H1 (cell line): ENCODE measurements around the gene ATP11A. TPM values are rescaled to one million over a fixed set of nuclear protein-coding genes. Genes with fewer than 3 reads are reported as not detected.

Experiments
- CTCF ChIA-PET: fragments of 300-600 bp; sonication (Branson Sonifier 250); formaldehyde crosslinking; loops from one replicate; lab custom pipeline; 2021; ENCODE audit not compliant: partially characterized antibody; lab: Charles Lee
- POLR2A ChIA-PET: fragments of 300-600 bp; sonication (Branson Sonifier 250); formaldehyde crosslinking; loops from one replicate; lab custom pipeline; 2021; ENCODE audit warnings: inconsistent platforms; ENCODE audit not compliant: partially characterized antibody; lab: Charles Lee
- DNase-seq, 2 experiments: peaks; one replicate each; pipeline versions ENCODE4 v3.0.0 to v3.0.0-alpha.2; 2010 to 2022; ENCODE audit warnings: low spot score in 2 of 2, low read depth in 1 of 2, mixed read lengths in 1 of 2
- FAIRE-seq: peaks from 2 replicates; lab custom pipeline; 2011; peaks lifted over from hg19 to GRCh38; lab: Jason Lieb, UNC
- H2AFZ ChIP-seq: 2 replicates; pipeline ENCODE4 v1.8.1; 2012; ENCODE audit warnings: low read length, inconsistent platforms
- H2AK5ac ChIP-seq: 2 replicates; pipeline ENCODE4 v1.6.1; 2013; ENCODE audit warnings: low read depth, low read length
- H2BK120ac ChIP-seq: replicated peaks from 2 replicates; pipeline ENCODE3; 2013; ENCODE audit warnings: low read depth, low read length, inconsistent platforms
- H2BK12ac ChIP-seq: 2 replicates; pipeline ENCODE4 v1.6.1; 2013; ENCODE audit warnings: low read depth, low read length
- H2BK15ac ChIP-seq: 2 replicates; pipeline ENCODE4 v1.6.1; 2013; ENCODE audit warnings: low read length
- H2BK20ac ChIP-seq: 2 replicates; pipeline ENCODE4 v1.6.1; 2013; ENCODE audit warnings: low read length
- H2BK5ac ChIP-seq: 2 replicates; pipeline ENCODE4 v1.6.1; 2013; ENCODE audit warnings: low read depth, low read length
- H3K14ac ChIP-seq: 2 replicates; pipeline ENCODE4 v1.6.1; 2013; ENCODE audit warnings: inconsistent platforms; ENCODE audit not compliant: insufficient read length
- H3K18ac ChIP-seq: 2 replicates; pipeline ENCODE4 v1.6.1; 2013; ENCODE audit warnings: low read length; ENCODE audit errors: extremely low read depth
- H3K23ac ChIP-seq: 2 replicates; pipeline ENCODE4 v1.6.1; 2013; ENCODE audit warnings: inconsistent platforms; ENCODE audit not compliant: insufficient read length
- H3K23me2 ChIP-seq: 2 replicates; pipeline ENCODE4 v1.6.1; 2013; ENCODE audit warnings: low read depth, low read length
- H3K27ac ChIP-seq: 2 replicates; pipeline ENCODE4 v1.6.1; 2011; ENCODE audit warnings: low read depth, low read length, inconsistent platforms
- H3K27me3 ChIP-seq, 4 experiments: replicated peaks in 1 of 4; 1 replicate in 1 of 4; 2 replicates in 3 of 4; pipeline versions ENCODE4 v1.6.1 to v1.8.1; 2011 to 2013; ENCODE audit warnings: low read length in 3 of 4, mild to moderate bottlenecking in 3 of 4, inconsistent platforms in 2 of 4, mixed read lengths in 2 of 4, moderate library complexity in 1 of 4; ENCODE audit not compliant: control insufficient read depth in 3 of 4, insufficient read depth in 3 of 4; ENCODE audit errors: extremely low read depth in 1 of 4
- H3K36me3 ChIP-seq, 4 experiments: 2 replicates each; pipeline versions ENCODE4 v1.6.1 to v1.8.1; 2011 to 2013; ENCODE audit warnings: mild to moderate bottlenecking in 4 of 4, low read length in 3 of 4, moderate library complexity in 2 of 4, control low read depth in 1 of 4, inconsistent platforms in 1 of 4; ENCODE audit not compliant: insufficient read depth in 4 of 4, control insufficient read depth in 2 of 4
- H3K4ac ChIP-seq: replicated peaks from 2 replicates; pipeline ENCODE3; 2013; ENCODE audit warnings: low read length, low read depth, mixed read lengths, inconsistent platforms; ENCODE audit not compliant: insufficient read length
- H3K4me1 ChIP-seq, 4 experiments: replicated peaks in 1 of 4; 1 replicate in 1 of 4; 2 replicates in 3 of 4; pipeline versions ENCODE4 v1.6.1 to v1.8.1; 2011 to 2013; ENCODE audit warnings: low read length in 3 of 4, inconsistent platforms in 2 of 4, mixed read lengths in 1 of 4; ENCODE audit not compliant: insufficient read depth in 4 of 4, control insufficient read depth in 3 of 4
- H3K4me2 ChIP-seq, 2 experiments: 2 replicates each; pipeline versions ENCODE4 v1.6.1 to v1.8.1; 2011 to 2013; ENCODE audit warnings: low read depth in 2 of 2, low read length in 2 of 2, control low read depth in 1 of 2, inconsistent platforms in 1 of 2, mild to moderate bottlenecking in 1 of 2; ENCODE audit not compliant: insufficient read depth in 1 of 2
- H3K4me3 ChIP-seq, 4 experiments: fragments of 200-600, 300-600 bp in 1 of 4; sonication (generic), shearing (Covaris generic), sonication (Bioruptor Twin) in 1 of 4; 2 replicates each; pipeline versions ENCODE4 v1.5.1 to v1.8.1; 2011 to 2016; ENCODE audit warnings: low read length in 4 of 4, low read depth in 3 of 4, control low read depth in 2 of 4, inconsistent platforms in 2 of 4, mild to moderate bottlenecking in 2 of 4, mixed read lengths in 1 of 4, moderate library complexity in 1 of 4; ENCODE audit not compliant: insufficient read depth in 2 of 4; ENCODE audit errors: extremely low read depth in 1 of 4
- H3K56ac ChIP-seq: replicated peaks from 2 replicates; pipeline ENCODE3; 2013; ENCODE audit warnings: low read depth, mild to moderate bottlenecking, mixed read lengths, low read length, inconsistent platforms; ENCODE audit not compliant: insufficient read length
- H3K79me1 ChIP-seq: 2 replicates; pipeline ENCODE4 v1.6.1; 2013; ENCODE audit warnings: low read depth, low read length, control low read depth
- H3K79me2 ChIP-seq, 2 experiments: 2 replicates each; pipeline versions ENCODE4 v1.6.1 to v1.8.1; 2012 to 2013; ENCODE audit warnings: low read length in 2 of 2, mild to moderate bottlenecking in 2 of 2, inconsistent platforms in 1 of 2; ENCODE audit not compliant: insufficient read depth in 2 of 2, control insufficient read depth in 1 of 2
- H3K9ac ChIP-seq, 4 experiments: replicated peaks in 1 of 4; 1 replicate in 1 of 4; 2 replicates in 3 of 4; pipeline versions ENCODE4 v1.6.1 to v1.8.1; 2011 to 2013; ENCODE audit warnings: low read depth in 3 of 4, low read length in 3 of 4, control low read depth in 2 of 4, mild to moderate bottlenecking in 2 of 4, moderate library complexity in 2 of 4, inconsistent platforms in 1 of 4; ENCODE audit errors: extremely low read depth in 1 of 4
- H3K9me3 ChIP-seq, 2 experiments: 2 replicates each; pipeline versions ENCODE4 v1.6.1 to v1.8.1; 2012 to 2013; ENCODE audit warnings: mild to moderate bottlenecking in 2 of 2, moderate library complexity in 2 of 2, control low read depth in 1 of 2, inconsistent platforms in 1 of 2, low read depth in 1 of 2, low read length in 1 of 2, mixed read lengths in 1 of 2; ENCODE audit not compliant: insufficient read depth in 2 of 2
- H4K20me1 ChIP-seq, 2 experiments: replicated peaks in 1 of 2; 2 replicates each; pipeline versions ENCODE3 to v1.8.1; 2011 to 2013; ENCODE audit warnings: inconsistent platforms in 2 of 2, low read length in 2 of 2, mild to moderate bottlenecking in 1 of 2; ENCODE audit not compliant: insufficient read depth in 2 of 2, control insufficient read depth in 1 of 2
- H4K5ac ChIP-seq: 2 replicates; pipeline ENCODE4 v1.6.1; 2013; ENCODE audit warnings: low read length, low read depth, mixed read lengths, inconsistent platforms; ENCODE audit not compliant: insufficient read length
- H4K8ac ChIP-seq: 2 replicates; pipeline ENCODE4 v1.8.0; 2013; ENCODE audit warnings: mild to moderate bottlenecking, moderate library complexity, low read length, inconsistent platforms; ENCODE audit not compliant: insufficient read depth; ENCODE audit errors: extremely low read depth
- H4K91ac ChIP-seq: replicated peaks from 2 replicates; pipeline ENCODE3; 2013; ENCODE audit warnings: low read length, mixed read lengths, inconsistent platforms; ENCODE audit not compliant: insufficient read length
- GABPA ChIP-seq: IDR thresholded peaks from 2 replicates; pipeline ENCODE4 v1.6.1; 2011; ENCODE audit warnings: mild to moderate bottlenecking, low read length, moderate library complexity, borderline replicate concordance; ENCODE audit not compliant: insufficient read depth
- WGBS, 2 experiments: shearing (Covaris generic) in 1 of 2; methylation state at CpG; one replicate each; pipeline versions ENCODE4 v1.1.6 to v1.1.7; 2013 to 2015; ENCODE audit warnings: low lambda C conversion rate in 2 of 2, mixed read lengths in 2 of 2, inconsistent platforms in 1 of 2, low coverage in 1 of 2, missing lambda C conversion rate in 1 of 2; ENCODE audit not compliant: insufficient replicate concordance in 2 of 2, insufficient coverage in 1 of 2, insufficient read length in 1 of 2; ENCODE audit errors: extremely low coverage in 1 of 2, missing lambda C conversion rate in 1 of 2; 5-methylcytosine and 5-hydroxymethylcytosine counted together
- polyA plus RNA-seq, 7 experiments: library from polyadenylated mRNA; depleted of rRNA in 3 of 7; stranded (reverse) in 5 of 7; unstranded in 2 of 7; fragments of >200 nt in 5 of 7; fragments of 200-250 nt in 2 of 7; gene quantifications; 1 replicate in 5 of 7; 2 replicates in 1 of 7; 4 replicates in 1 of 7; pipeline versions ENCODE4 v1.2.1 to v1.2.3, GENCODE V29; 2011 to 2013; ENCODE audit warnings: missing spikeins in 2 of 7, mixed read lengths in 2 of 7
- total RNA-seq: library from RNA; stranded (reverse); fragmentation: NEBNext Ultra II Directional; extraction: Animal tissue kit (Norgen Biotek cat#: 25700); gene quantifications from 2 replicates; pipeline ENCODE4 v1.2.1, GENCODE V29; 2021

Gene ATP11A
- total and polyA plus RNA-seq, 2 of the 8 experiments (the other 6 are each of a cell fraction or from before 2014, with no cell fraction given), result 28.8 to 72.9 TPM

- H3K4me2 ChIP-seq, result no peak overlapping the region
- H2AK5ac ChIP-seq, result no peak overlapping the region
- peaks cover 0 to 2% of the 10 kb centered on the region in 2 experiments for H4K20me1 ChIP-seq
- H3K4me1 ChIP-seq, result peaks cover 3 to 30% (median 12%) of the 10 kb centered on the region in 4 experiments
- H3K27me3 ChIP-seq, result no peaks in the 10 kb centered on the region
- no peak overlapping the region for H2BK20ac ChIP-seq
- H2BK12ac ChIP-seq, result no peak overlapping the region
- 90% methylated on average over 17 of the region's 17 CpGs; no CpG with 5 or more reads in 1 of the 2 experiments for WGBS, 2 experiments
- H2BK120ac ChIP-seq, result no peak overlapping the region
- no peak overlapping the region for H4K8ac ChIP-seq
- no peak overlapping the region for H3K4me3 ChIP-seq
- no peaks in the 10 kb centered on the region for H3K36me3 ChIP-seq
- CTCF ChIA-PET, result interaction anchor here (0.6 kb wide), 1 partner anchor 189 kb away, joined by 3 read pairs; no protein-coding TSS in a partner anchor
- H4K91ac ChIP-seq, result no peak overlapping the region
- peaks cover 15% of the 10 kb centered on the region for H3K79me1 ChIP-seq
- no peak overlapping the region for H3K9ac ChIP-seq
- H2BK5ac ChIP-seq, result no peak overlapping the region
- TF ChIP-seq GABPA, result no peak
- TF ChIP-seq, all 59 proteins: peak for 0
- DNase-seq (no peak), FAIRE-seq (no peak)
- Histone ChIP-seq H3K4ac (no peak overlapping the region), H3K23ac (no peak overlapping the region), H3K9me3 (peaks cover 0 to 2% of the 10 kb centered on the region in 2 experiments; a peak in 1 of 4 replicates), H3K27ac (no peak overlapping the region), H2BK15ac (0 out of 2 replicates have a peak overlapping the region, but pooled peaks have one; percentile 16), H3K79me2 (peaks cover 0 to 76% of the 10 kb centered on the region in 2 experiments; a peak in 2 of 4 replicates), H3K14ac (no peak overlapping the region), H3K56ac (no peak overlapping the region), H3K23me2 (no peaks in the 10 kb centered on the region; the same call in 1 of the 2 replicates), H3K18ac (no peak overlapping the region; the same call in 1 of the 2 replicates), H4K5ac (no peak overlapping the region), H2AFZ (no peak overlapping the region)
- POLR2A ChIA-PET, result no interaction called here
Measured at GRCh38 chr13:112720251-112720650, 30.4 kb downstream of the ATP11A start.
